ENCODE data around the gene ADARB2. TPM values are rescaled to one million over a fixed set of nuclear protein-coding genes. Genes with fewer than 3 reads are reported as not detected.

ADARB2 gene
- total RNA-seq, 4 donors from 2014 or later = 1.3 to 5.4 (median 1.8) TPM

- no peak for TF ChIP-seq EP300 (IDR thresholded peaks at IDR 0.05)
- no peak for TF ChIP-seq POLR2A (IDR thresholded peaks at IDR 0.05)
- no peak for TF ChIP-seq CTCF (IDR thresholded peaks at IDR 0.05)
- no peak for TF ChIP-seq POLR2AphosphoS5 (IDR thresholded peaks at IDR 0.05)
- Histone ChIP-seq H3K36me3 (no peaks in the 10 kb centered on the region), H3K9me3 (no peaks in the 10 kb centered on the region), H3K4me3 (no peak overlapping the region), H3K27me3 (peaks cover 19% of the 10 kb centered on the region), H3K4me1 (no peaks in the 10 kb centered on the region), H3K27ac (no peak overlapping the region)
- 100% methylated on average over 1 of the region's 12 CpGs; no CpG with 5 or more reads in 1 of the 2 donors for WGBS, 2 donors (ENCODE audit: low coverage in 1 of 2)
- no peak for ATAC-seq
Measured at GRCh38 chr10:1591045-1591444, 146.3 kb downstream of the ADARB2 start.

- Histone ChIP-seq H3K4me1 (no peaks in the 10 kb centered on the region), H3K4me3 (no peak overlapping the region), H3K36me3 (no peaks in the 10 kb centered on the region), H3K27ac (no peak overlapping the region), H3K9me3 (no peaks in the 10 kb centered on the region), H3K27me3 (peaks cover 22% of the 10 kb centered on the region)
- no peak for ATAC-seq
- 83 to 100% methylated on average over 4 to 7 of the region's 17 CpGs for WGBS, 2 donors (ENCODE audit: low coverage in 1 of 2)
- TF ChIP-seq EP300 (IDR thresholded peaks at IDR 0.05) (no peak), CTCF (IDR thresholded peaks at IDR 0.05) (no peak), POLR2A (IDR thresholded peaks at IDR 0.05) (no peak), POLR2AphosphoS5 (IDR thresholded peaks at IDR 0.05) (no peak)
Measured at GRCh38 chr10:1589257-1589656, 148.1 kb downstream of the ADARB2 start.

GRCh38 chr10:1582739-1583138 lies 154.6 kb downstream of the ADARB2 start:
- TF ChIP-seq EP300 (IDR thresholded peaks at IDR 0.05) = no peak
- no peak for TF ChIP-seq POLR2AphosphoS5 (IDR thresholded peaks at IDR 0.05)
- no peak for TF ChIP-seq CTCF (IDR thresholded peaks at IDR 0.05)
- TF ChIP-seq POLR2A (IDR thresholded peaks at IDR 0.05) = no peak
- Histone ChIP-seq H3K36me3 (no peaks in the 10 kb centered on the region), H3K27ac (no peak overlapping the region), H3K9me3 (no peaks in the 10 kb centered on the region), H3K4me3 (no peak overlapping the region), H3K27me3 (peaks cover 22% of the 10 kb centered on the region), H3K4me1 (no peaks in the 10 kb centered on the region)
- 50 to 59% methylated on average over 1 to 3 of the region's 4 CpGs for WGBS, 2 donors (ENCODE audit: low coverage in 1 of 2)
- ATAC-seq = no peak

GRCh38 chr10:1581189-1581588 lies 156.1 kb downstream of the ADARB2 start:
- no peaks in the 10 kb centered on the region for H3K36me3 ChIP-seq
- H3K4me1 ChIP-seq = no peaks in the 10 kb centered on the region
- no peak overlapping the region for H3K27ac ChIP-seq
- no peaks in the 10 kb centered on the region for H3K9me3 ChIP-seq
- H3K27me3 ChIP-seq = peaks cover 29% of the 10 kb centered on the region
- 86% methylated on average over 1 of the region's 11 CpGs; no CpG with 5 or more reads in 1 of the 2 donors for WGBS, 2 donors (ENCODE audit: low coverage in 1 of 2)
- ATAC-seq = no peak
- no peak overlapping the region for H3K4me3 ChIP-seq
- no peak for TF ChIP-seq POLR2AphosphoS5 (IDR thresholded peaks at IDR 0.05)
- no peak for TF ChIP-seq EP300 (IDR thresholded peaks at IDR 0.05)
- TF ChIP-seq CTCF (IDR thresholded peaks at IDR 0.05) = no peak
- no peak for TF ChIP-seq POLR2A (IDR thresholded peaks at IDR 0.05)

GRCh38 chr10:1579671-1580070 lies 157.7 kb downstream of the ADARB2 start:
- no peak for ATAC-seq

More at GRCh38 chr10:1579671-1580070, 157.7 kb downstream of the ADARB2 start:
- Histone ChIP-seq H3K36me3 (no peaks in the 10 kb centered on the region), H3K27me3 (peaks cover 34% of the 10 kb centered on the region), H3K9me3 (no peaks in the 10 kb centered on the region), H3K4me3 (no peak overlapping the region), H3K4me1 (no peaks in the 10 kb centered on the region), H3K27ac (no peak overlapping the region)
- WGBS, 2 donors (ENCODE audit: low coverage in 1 of 2) = 48 to 55% methylated on average over 8 to 9 of the region's 9 CpGs
- TF ChIP-seq POLR2A (IDR thresholded peaks at IDR 0.05) (no peak), POLR2AphosphoS5 (IDR thresholded peaks at IDR 0.05) (no peak), CTCF (IDR thresholded peaks at IDR 0.05) (no peak), EP300 (IDR thresholded peaks at IDR 0.05) (no peak)
